HG02973 (cell line): ENCODE measurements around the gene ADRM1.

Source experiments
- ATAC-seq: cut with Tn5 transposase; IDR thresholded peaks from one replicate; pipeline ENCODE4 v1.9.1; 2021; ENCODE audit warnings: moderate library complexity; ENCODE audit not compliant: unreplicated experiment

ADRM1 gene

GRCh38 chr20:62277253-62277652 is 25.5 kb upstream of the ADRM1 start:
- ATAC-seq, result no peak

- no peak for ATAC-seq
These were observed 22.5 kb upstream of the ADRM1 start for GRCh38 chr20:62280303-62280702.

GRCh38 chr20:62281161-62281933 is 21.4 kb upstream of the ADRM1 start:
- ATAC-seq, result no peak

- no peak for ATAC-seq
These were observed 20.7 kb upstream of the ADRM1 start for GRCh38 chr20:62282103-62282502.

GRCh38 chr20:62282877-62283503 is 19.8 kb upstream of the ADRM1 start:
- no peak for ATAC-seq

GRCh38 chr20:62284448-62284847 is 18.3 kb upstream of the ADRM1 start:
- no peak for ATAC-seq

- ATAC-seq, result no peak
These were observed 17.6 kb upstream of the ADRM1 start for GRCh38 chr20:62285151-62285550.

- ATAC-seq, result no peak
These were observed 17.1 kb upstream of the ADRM1 start for GRCh38 chr20:62285722-62286121.

- no peak for ATAC-seq
These were observed 16.2 kb upstream of the ADRM1 start for GRCh38 chr20:62286493-62287064.

- no peak for ATAC-seq
These were observed 15.7 kb upstream of the ADRM1 start for GRCh38 chr20:62287129-62287528.

- no peak for ATAC-seq
These were observed 14.8 kb upstream of the ADRM1 start for GRCh38 chr20:62287759-62288534.

GRCh38 chr20:62288535-62289105 is 14.2 kb upstream of the ADRM1 start:
- ATAC-seq, result no peak

GRCh38 chr20:62289131-62289530 is 13.7 kb upstream of the ADRM1 start:
- ATAC-seq, result no peak

GRCh38 chr20:62289898-62290297 is 12.9 kb upstream of the ADRM1 start:
- no peak for ATAC-seq

GRCh38 chr20:62291251-62292066 is 11.3 kb upstream of the ADRM1 start:
- no peak for ATAC-seq

- no peak for ATAC-seq
These were observed 10.7 kb upstream of the ADRM1 start for GRCh38 chr20:62292108-62292507.

GRCh38 chr20:62293111-62293784 is 9.5 kb upstream of the ADRM1 start:
- no peak for ATAC-seq

- no peak for ATAC-seq
These were observed 8.9 kb upstream of the ADRM1 start for GRCh38 chr20:62293946-62294345.

GRCh38 chr20:62294516-62294915 is 8.3 kb upstream of the ADRM1 start:
- no peak for ATAC-seq
